CD4-positive, alpha-beta T cell treated with Interferon gamma for 1 hour (primary cell): ENCODE data around the gene C6orf136.
A peak's percentile ranks its signal among the peaks of the same experiment; 100 is the strongest.
"Not testable (repeated sequence)": the region's sequence is repeated elsewhere in the genome, so short reads cannot be mapped to it uniquely, and the experiment has no call there.

Experiments used
- DNase-seq: peaks from one replicate; pipeline ENCODE4 v3.0.0-alpha.2; 2020

The C6orf136 gene

DNA sequence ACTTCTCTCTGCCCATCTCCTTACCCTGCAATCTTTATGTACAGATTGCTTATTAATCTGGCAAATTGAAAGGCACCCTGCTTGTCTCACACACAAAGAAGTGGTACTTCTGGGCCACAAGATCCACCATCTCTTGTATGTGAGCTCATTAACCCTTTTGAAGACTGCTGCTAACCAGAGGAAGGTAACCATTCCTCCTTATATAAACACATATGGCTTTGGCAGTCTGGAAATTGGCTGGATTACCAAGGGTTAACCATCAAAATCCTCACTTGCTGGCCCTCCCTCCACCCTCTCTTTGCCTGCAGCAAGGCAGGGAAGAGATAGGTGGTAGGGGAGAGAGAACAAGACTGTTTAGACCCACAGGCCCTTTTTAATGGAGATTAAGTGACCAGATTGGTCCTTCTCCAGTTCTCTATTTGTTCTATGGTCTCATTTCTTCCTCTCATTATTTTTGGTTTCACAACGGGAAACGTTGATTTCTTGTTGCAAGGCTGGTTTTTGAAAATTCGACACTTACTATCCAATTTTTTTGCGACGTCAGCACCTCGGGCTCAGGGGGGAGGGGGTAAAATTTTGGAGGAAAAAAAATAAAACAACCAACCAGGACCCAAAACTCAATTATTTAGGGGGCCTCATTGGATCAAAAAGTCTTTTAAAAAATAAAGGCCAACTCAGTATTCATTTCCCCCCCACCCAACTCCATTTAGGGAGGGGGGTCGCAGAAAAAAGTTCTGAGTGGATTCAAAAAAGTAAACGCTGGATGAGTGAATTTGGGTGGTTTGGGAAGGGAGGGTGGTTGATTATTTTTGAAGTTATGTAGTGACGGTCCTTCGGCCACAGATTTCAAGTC is 30.7 kb upstream of the C6orf136 start:
- peak; percentile 64 for DNase-seq

DNA sequence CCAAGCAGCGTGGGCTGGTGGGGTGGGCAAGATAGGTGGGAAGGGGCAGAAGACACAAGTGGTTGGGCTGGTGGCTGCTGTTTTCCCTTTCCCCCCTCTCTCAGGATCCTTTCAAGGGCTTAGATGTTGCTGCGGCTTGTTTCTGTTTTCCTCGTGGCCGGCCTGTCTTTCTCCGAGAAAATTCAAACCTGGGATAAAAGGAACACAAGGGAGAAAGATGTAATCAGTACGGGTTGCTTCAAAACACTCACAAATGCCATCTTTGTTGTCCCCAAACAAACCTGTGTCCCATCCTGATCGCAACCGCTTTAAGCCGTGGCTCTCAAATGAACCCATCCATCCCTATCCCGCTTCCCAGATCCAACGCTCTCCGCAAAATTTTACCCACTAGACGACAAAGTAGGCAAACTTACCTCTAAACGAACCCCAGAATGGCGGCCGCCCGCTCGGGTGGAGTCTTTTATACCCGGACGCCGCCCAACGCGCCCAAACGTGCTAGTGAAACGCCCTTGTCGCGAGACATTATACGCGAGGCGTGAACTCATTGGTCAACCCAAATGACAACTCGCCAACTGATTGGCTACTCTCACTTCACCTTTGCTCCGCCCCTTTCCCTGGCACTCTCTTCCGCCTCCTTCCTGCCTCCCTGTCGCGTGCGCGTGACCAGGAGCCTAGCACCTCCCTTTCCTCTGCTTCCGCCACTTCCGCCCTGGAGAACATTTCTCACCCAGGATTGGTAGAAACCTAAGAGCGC is 29.9 kb upstream of the C6orf136 start, which contains the start of gene PPP1R10:
Gene PPP1R10 (minus strand): TSS at position 433 of the 754 bp plus-strand sequence. CDS start 7,299 bp downstream, outside the sequence.
- DNase-seq: peak; percentile 100

DNA sequence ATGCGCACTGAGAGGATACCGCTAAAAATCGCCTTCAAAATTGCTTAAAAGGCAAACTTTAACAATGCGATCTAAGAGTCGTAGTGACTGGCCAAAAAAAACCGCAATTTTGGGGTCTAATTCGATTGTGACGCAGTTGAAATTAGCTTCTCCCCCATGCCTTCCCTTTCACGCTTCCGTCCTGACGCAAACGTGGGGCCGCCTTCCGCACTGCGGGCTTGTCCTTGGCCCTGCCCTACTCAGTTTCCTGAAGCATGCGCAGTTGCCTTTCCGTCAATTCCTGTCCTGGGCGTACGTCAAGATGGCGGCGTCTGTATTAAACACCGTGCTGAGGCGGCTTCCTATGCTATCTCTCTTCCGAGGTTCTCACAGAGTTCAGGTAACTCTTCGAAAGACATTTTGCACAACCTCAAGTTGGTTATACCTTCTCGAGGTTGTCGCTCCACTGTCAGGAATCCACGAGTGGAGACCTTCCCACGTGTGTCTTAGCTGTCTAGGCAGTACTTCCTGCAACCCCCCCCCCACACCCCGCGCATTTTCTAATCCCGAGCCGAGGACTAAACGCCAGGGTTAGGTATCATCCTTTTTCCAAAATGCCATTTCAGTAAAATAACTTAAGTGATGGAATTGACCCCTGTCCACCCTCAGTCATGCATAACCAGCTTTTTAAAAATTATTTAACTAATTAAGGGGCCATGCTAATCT is 29.2 kb upstream of the C6orf136 start, which contains the start of gene MRPS18B:
Gene MRPS18B (plus strand): TSS at position 276 of the 705 bp plus-strand sequence. CDS start 26 bp downstream, at position 302.
- DNase-seq: peak; percentile 99

DNA sequence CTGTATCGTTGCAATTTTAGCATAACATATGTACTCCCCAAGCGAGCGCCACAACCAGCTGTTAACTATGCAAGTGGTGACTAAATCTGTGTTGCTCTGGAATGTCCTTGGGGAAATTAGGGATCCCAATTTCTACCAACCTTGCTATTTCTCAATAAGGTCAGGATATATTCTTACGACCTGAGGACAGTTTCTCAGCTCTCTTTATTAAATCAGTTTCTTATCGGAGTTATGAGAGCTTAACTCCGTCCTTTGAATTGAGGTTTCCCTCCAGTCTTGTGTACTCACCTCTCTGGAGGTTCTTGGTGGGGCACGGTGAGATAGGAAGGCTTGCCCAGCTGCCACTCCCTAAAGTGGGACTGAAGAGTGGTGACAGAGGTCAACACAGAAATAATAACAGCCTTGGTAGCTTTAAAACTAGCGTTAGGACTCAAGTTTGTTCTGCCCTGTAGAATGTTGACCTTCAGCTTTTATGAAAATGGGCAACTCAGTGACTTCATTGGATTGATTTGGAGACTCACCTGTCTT is 28.6 kb upstream of the C6orf136 start:
- no peak for DNase-seq

DNA sequence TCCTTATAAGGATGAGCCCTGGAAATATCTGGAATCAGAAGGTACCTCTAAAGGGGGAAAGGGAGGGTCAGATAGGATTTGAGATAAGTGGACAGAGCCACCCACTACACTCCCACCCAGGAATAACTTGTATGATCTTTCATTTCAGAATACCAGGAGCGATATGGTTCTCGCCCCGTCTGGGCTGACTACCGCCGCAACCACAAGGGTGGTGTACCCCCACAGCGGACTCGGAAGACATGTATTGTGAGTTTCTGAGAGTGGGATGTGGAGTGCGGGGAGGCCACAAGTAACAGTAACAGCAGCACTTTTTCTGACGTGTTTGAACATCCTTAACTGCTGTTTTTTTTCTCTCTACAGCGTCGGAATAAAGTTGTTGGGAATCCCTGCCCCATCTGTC is 27.4 kb upstream of the C6orf136 start:
- no peak for DNase-seq

DNA sequence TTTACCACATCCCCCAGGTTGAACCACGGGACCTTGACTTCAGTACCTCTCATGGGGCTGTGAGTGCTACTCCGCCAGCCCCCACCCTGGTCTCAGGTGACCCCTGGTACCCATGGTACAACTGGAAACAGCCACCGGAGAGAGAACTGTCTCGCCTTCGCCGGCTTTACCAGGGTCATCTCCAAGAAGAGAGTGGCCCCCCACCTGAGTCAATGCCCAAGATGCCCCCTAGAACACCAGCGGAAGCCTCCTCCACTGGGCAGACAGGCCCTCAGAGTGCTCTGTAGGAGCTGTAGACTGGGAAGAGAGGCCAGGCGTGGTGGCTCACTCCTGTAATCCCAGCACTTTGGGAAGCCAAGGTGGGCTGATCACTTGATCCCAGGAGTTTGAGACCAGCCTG is 21.4 kb upstream of the C6orf136 start:
- DNase-seq: no peak

DNA sequence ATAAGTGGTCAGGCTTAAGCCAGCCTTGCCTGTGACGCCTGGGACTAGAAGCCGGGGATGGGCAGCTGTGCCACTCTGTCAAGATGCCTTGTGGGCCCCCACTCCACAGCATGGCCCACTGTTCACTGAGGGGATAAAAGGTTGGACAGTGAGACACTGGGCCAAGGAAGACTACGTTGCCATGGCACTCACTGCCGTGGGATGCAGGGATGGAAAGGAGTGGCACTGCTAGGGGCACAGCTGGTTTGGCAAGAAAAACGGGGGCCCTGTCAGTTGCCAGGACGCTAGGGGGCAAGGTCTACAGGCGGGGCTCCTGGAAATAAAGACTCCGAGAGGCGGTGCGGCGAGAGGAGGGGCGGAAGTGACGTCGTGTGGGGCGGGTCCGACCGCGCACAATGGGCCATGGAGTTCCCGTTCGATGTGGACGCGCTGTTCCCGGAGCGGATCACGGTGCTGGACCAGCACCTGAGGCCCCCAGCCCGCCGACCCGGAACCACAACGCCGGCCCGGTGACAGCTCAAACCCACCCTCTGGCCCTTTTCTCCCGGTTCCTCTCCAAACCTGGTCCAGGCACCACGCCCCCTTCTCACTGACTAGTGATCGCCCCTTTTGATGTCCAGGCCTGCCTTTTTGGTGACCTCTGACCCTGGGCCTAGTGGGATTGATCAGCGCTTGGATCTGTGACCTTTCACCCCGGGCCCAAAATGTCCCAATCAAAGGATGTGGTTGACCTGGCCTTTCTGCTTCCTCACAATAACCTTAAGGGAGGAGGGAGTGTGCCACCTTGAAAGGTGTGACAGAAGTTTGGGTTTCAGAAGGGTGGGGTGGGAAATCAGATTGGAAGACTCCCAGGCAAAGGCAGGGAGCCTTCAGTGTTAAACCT is 20.2 kb upstream of the C6orf136 start, which contains the start of gene ATAT1:
Gene ATAT1 (plus strand): TSS at position 391 of the 883 bp plus-strand sequence.
- peak; percentile 88 for DNase-seq

DNA sequence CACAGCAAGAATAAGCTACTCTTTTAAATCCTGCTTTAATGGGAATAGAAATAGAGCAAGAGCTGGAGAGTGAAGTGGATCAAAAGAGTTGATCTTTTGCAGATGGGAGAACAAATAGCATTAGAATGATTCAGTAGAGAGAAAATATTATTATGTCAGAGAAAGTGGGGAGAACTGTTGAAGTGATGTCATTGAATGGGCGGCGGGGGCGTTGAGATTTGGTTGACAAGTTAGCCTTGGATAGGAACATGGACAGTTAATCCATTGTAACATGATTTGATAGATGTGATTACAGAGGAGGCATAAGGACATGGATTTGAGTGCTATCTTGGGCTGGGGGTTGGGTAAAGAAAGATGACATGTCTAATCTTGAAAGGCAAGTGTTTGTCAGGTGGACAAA is 11.1 kb upstream of the C6orf136 start:
- no peak for DNase-seq

DNA sequence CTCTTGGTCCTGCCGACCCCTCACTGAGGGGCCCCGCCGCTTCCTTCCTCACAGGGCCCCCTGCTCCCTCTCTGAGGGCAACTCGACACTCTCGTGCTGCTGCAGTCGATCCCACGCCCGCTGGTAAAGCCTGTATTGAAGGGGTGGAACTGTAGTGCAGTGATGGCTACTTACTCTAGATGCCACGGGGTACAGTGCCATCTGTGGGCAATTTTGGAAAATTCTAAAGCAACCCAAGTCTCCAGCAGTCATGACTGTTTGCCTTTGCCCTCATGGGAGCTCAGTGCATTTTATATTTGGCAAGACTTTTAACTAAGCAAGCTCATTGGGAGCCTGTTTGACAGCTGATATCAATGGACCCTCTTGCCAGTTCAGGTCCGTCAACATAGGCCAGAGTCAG is 6.5 kb upstream of the C6orf136 start:
- DNase-seq: no peak

DNA sequence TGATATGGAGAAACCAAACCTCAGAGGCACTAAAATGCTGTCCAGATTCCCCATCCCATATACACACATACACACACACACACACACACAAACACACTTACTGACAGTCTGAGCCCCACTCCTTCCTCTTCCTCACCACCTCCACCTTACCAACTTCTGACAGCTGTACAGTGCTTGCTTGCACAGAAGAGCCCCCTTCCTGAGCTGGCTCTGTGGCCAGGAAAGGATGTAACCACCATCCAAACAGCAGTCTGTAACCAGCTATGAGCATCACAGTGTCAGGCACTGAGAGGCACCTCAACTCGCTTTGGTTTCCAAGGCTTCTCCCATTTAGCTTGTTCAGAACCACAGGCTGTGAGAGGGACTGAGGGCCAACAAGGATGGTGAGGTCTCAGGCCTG is 5.9 kb upstream of the C6orf136 start:
- no peak for DNase-seq

DNA sequence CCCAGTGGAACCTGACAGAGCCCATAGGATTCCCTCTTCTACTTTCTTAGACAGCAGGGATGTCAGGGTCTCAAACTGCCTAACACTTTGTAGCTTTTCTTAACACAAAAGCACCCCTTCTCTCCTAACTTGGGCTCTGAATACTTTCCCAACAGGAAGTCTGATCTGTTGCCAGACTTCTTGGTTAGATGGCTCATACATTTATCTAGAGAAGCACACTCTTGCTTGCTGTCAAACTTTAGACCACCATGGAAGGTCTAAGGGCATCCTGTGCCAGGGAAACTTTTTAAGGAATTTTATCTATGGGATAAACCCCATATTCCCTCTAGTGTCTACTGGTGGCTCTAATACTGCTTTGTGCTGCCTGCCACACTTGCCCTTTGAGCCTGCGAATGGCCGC is 3.3 kb upstream of the C6orf136 start:
- no peak for DNase-seq

DNA sequence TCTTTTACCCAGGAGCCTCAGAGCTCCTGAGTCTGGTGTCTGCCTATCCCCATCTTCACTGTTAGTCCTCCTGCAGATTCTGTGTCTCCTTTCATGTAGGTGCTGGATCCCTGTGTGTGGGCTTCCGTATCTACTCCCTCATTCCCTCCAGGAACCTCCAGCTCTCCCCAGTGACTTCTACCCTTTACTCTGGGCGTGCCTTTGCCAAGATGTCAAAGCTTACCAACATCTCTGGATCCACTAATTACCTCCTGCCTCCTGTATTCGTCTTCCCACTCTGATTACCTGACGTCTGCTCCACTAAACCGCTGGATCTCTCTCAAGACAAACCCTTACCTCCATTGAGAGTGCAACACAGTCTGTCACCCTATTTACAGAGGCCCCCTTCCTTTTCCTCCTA is 2.2 kb upstream of the C6orf136 start:
- DNase-seq: no peak

DNA sequence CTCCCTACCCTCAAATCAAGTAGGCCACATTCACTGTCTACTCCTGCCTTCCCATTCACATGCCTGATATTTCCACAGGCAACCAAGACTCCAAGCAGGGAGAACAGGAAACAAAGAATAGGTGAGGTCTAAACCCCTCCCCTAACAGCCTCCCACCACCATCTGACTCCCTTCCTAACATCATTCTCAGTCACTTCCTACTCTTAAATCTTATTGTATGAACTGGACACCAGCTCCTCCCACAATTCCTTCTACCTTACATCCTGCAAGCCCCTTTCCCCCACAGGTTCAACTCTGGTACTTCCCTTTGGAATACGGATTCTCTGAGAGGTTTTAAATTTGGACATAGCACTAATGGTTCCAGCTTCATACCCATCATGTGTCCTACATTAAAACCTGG is 944 bp upstream of the C6orf136 start:
- no peak for DNase-seq

DNA sequence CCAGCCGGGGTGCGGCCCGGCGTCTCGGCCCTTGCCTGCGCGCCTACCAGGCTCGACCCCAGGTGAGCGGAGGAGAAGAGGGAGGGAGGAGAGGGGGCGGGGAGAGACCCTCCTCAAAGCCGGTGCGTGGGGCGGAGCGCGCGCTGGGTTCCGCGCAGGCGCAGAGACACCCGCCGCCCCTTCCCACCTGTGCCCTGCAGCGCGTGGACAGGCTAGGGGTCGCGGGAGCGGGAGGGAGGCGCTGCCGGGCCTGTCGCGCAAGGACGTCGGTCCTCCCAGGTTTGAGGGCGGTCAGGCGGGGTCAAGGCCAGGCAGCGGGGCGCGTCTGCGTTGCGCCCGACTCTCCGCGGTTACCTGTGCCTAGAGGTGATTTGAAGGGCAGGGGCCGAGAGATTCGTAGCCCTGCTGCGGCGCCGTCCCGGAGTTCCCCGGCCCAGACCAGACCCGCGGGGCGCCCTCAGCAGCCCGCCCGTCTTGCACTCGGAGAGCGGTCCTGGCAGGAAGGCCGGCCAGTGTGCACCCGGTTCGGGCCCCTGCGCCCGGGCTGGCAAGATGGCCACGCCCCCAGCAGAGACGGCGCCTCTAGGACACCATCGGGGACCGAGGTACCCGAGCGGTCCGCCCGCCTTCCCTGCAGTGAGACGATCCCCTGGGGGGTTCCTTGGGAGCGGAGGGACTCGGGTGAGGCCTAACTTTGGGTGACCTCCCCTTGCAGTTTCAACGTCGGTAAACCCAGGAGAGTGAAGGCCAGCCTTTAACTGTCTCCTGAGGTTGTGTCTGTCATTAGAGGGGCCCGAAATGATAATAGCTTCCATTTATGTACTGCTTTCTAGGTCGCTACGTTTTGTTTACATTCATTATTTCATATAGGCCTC is 546 bp downstream of the C6orf136 start:
- peak; percentile 74 for DNase-seq

DNA sequence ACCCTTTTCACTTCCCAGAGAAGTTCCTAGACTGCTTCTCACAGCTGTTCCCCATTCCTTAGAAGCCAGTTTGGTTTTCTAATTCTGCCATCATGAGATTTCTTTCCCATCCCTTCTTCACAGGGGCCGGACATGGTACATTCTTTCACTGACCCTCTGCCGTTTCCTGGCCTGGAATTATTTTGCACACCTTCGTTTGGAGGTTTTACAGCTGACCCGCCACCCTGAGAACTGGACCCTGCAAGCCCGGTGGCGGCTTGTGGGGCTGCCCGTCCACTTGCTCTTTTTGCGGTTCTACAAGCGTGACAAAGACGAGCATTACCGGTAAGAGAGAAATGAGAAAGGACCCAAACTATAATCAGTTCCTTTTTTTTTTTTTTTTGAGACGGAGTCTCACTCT is 4.2 kb downstream of the C6orf136 start:
- no peak for DNase-seq

DNA sequence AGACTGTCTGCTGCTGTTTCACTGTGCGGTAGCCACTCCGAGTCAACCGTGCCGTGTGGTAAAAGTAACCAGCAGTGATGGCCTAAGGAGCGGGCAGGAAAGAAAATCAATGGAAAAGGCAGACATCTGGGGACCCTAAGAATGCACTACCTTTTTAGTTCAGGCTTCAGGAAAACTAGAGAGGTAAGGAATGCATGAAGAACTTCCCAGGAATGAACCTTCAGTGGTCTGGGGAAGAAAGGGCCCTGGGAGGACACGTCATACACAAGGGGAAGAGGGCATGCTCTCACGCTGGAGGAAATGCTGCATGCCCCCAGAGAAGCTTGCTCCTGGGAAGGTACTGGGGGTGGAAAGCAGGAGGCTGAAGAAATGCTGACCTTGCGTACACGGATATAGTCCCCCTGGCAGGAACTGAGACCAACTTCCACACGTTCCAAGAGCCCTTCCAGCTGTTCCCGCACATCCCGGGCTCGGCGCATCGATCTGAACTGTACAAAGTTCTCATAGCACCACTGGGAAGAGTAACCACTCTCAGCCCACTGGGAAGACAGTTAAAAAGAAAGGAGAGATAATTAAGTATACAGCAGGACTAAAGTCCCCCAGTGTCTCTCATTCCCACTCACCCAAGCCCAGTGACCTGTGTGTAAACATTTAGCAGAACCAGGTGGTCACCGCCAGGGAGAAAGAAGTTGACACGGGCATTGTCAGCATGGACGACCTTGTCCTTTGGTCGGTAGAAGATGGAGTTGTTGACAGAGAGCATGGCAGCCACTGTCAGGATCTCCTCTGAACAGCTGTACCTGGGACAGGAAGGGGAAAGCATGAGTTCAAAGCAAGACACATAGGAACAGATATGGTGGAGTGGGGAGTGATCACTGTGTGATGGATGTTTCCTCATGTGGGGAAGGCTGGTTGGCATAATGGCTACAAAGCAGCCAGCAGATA is 8.1 kb downstream of the C6orf136 start:
- no peak for DNase-seq

DNA sequence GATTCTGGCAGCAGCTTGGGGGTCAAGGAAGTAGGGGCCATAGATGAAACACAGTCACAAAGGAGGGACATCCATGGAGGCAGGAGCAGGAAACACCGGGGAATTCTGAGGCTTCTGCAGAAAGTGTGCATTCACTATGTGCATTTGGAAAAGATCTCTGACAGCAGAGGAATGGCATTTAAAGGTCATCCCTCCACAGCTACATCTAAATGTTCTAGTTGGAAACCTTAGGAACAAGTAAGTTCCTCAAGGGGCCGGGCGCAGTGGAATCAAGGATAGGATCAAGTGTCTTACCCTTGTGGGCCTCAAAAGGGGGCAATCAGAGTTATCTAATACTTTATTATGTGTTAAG is 8.8 kb downstream of the C6orf136 start:
- DNase-seq: no peak

DNA sequence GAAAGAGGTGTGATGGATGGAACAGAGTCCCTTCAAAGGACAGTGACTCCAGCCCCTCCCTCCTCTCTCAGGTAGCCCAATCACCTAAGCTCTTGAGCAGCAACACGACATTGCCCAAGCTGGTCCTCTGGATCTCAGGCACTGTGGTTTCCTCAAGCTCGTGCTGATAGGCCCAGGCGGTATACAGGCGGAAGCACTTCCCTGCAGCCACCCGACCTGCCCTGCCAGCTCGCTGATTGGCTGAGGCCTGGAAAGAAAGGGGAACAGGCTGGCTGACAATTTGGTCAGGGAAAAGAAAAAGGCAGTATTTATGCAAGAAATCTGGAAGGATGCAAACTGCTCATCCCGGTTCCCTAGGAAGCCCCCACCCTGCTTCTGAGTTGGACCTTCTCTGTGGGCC is 9.6 kb downstream of the C6orf136 start:
- peak; percentile 51 for DNase-seq

DNA sequence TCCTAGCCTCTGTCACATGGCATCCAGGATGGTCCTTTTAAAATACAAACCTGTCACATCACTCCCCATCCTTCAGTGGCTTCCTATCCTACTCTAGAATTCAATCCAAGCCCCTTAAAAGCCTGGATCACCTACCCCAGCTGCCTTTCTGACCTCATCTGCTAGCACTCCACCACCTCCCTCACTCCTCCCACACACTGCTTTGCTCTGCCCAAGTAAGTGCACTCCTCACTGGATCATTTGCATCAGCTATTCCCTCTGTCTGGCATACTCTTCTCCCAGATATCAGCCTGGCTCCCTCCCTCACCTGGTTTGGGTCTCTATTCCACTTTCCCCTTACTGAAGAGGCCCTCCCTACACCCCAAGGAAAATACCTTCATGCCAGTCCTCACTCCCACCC is 10.5 kb downstream of the C6orf136 start:
- no peak for DNase-seq

DNA sequence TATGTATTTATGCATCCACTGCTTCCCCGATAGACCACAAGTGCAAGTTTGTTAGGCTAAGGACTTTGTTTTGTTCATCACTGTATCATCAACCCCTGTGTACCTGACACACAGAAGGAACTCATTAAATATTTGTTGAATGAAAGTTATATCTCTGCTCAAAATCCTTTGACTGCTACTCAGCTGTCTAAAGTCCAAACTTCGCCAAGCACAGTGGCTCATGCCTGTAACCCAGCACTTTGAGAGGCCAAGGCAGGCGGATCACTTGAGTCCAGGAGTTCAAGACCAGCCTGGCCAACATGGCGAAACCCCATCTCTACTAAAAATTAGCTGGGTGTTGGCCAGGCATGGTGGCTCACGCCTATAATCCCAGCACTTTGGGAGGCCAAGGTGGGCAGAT is 11.0 kb downstream of the C6orf136 start:
- DNase-seq: not testable (repeated sequence)
